ENCODE results near the gene TACR1. TPM values are rescaled to one million over a fixed set of nuclear protein-coding genes. Genes with fewer than 3 reads are reported as not detected.
A peak's percentile ranks its signal among the peaks of the same experiment; 100 is the strongest.
"Not testable (repeated sequence)": the region's sequence is repeated elsewhere in the genome, so short reads cannot be mapped to it uniquely, and the experiment has no call there.

The TACR1 gene
- total and polyA plus RNA-seq, 8 donors = 0.14 to 3.5 (median 0.49) TPM; not detected in 4

GRCh38 chr2:75153221-75153620 is 46.1 kb downstream of the TACR1 start:
- Histone ChIP-seq H3K27ac (peak overlapping the region in 1 of 5 donors; percentile 24), H3K36me3 (no peaks in the 10 kb centered on the region), H3K9me3 (peaks cover 0 to 18% (median 0%) of the 10 kb centered on the region in 4 donors), H3K27me3 (no peaks in the 10 kb centered on the region), H3K4me3 (no peak overlapping the region), H3K4me1 (peaks cover 0 to 12% (median 8%) of the 10 kb centered on the region in 4 donors)
- TF ChIP-seq POLR2AphosphoS5 (IDR thresholded peaks at IDR 0.05) (no peak), CTCF (IDR thresholded peaks at IDR 0.05) (no peak), POLR2A (IDR thresholded peaks at IDR 0.05) (no peak), EP300 (IDR thresholded peaks at IDR 0.05) (no peak)
- 33 to 42% (median 39%) methylated on average over 1 of the region's 1 CpG for WGBS, 5 donors
- intact Hi-C loops (cut with DNase I; ENCODE audit: low total_unique reads) = no loop called here
- DNase-seq = peak in 1 of 2 donors; percentile 51

- 79 to 88% (median 83%) methylated on average over 3 of the region's 3 CpGs for WGBS, 5 donors
- H3K27ac ChIP-seq; H3K4me3 ChIP-seq; H3K27me3 ChIP-seq; intact Hi-C loops (cut with DNase I; ENCODE audit: low total_unique reads); H3K36me3 ChIP-seq; DNase-seq: not testable (repeated sequence)
- Histone ChIP-seq H3K4me1 (peaks cover 0 to 12% (median 8%) of the 10 kb centered on the region in 4 donors), H3K9me3 (peaks cover 0 to 18% (median 0%) of the 10 kb centered on the region in 4 donors)
These were observed 47.1 kb downstream of the TACR1 start for GRCh38 chr2:75152243-75152642.

GRCh38 chr2:75147884-75148283 is 51.4 kb downstream of the TACR1 start:
- intact Hi-C loops (cut with DNase I; ENCODE audit: low total_unique reads); H3K36me3 ChIP-seq; H3K27me3 ChIP-seq; H3K4me3 ChIP-seq; H3K4me1 ChIP-seq; H3K27ac ChIP-seq; DNase-seq: not testable (repeated sequence)
- peaks cover 0 to 18% (median 0%) of the 10 kb centered on the region in 4 donors for H3K9me3 ChIP-seq
- 89 to 94% (median 92%) methylated on average over 6 of the region's 6 CpGs for WGBS, 5 donors

GRCh38 chr2:75146606-75147332 is 52.6 kb downstream of the TACR1 start:
- DNase-seq = no peak
- no peak overlapping the region for H3K4me3 ChIP-seq

GRCh38 chr2:75146221-75146605 is 53.1 kb downstream of the TACR1 start:
- peaks cover 0 to 17% (median 0%) of the 10 kb centered on the region in 4 donors for H3K9me3 ChIP-seq
- 82 to 93% (median 87%) methylated on average over 4 of the region's 4 CpGs for WGBS, 5 donors
- H3K4me1 ChIP-seq; H3K36me3 ChIP-seq; H3K27me3 ChIP-seq; H3K4me3 ChIP-seq; H3K27ac ChIP-seq; DNase-seq; intact Hi-C loops (cut with DNase I; ENCODE audit: low total_unique reads): not testable (repeated sequence)

More at GRCh38 chr2:75146606-75147332, 52.6 kb downstream of the TACR1 start:
- Histone ChIP-seq H3K9me3 (peaks cover 0 to 18% (median 0%) of the 10 kb centered on the region in 4 donors), H3K36me3 (no peaks in the 10 kb centered on the region), H3K27ac (no peak overlapping the region), H3K4me1 (no peaks in the 10 kb centered on the region), H3K27me3 (no peaks in the 10 kb centered on the region)
- intact Hi-C loops (cut with DNase I; ENCODE audit: low total_unique reads) = no loop called here
- WGBS, 5 donors = 67 to 82% (median 74%) methylated on average over 2 of the region's 2 CpGs
- no peak for TF ChIP-seq POLR2AphosphoS5 (IDR thresholded peaks at IDR 0.05)

GRCh38 chr2:75142081-75142480 is 57.2 kb downstream of the TACR1 start:
- no peak for TF ChIP-seq POLR2A (IDR thresholded peaks at IDR 0.05)
- no peak for TF ChIP-seq EP300 (IDR thresholded peaks at IDR 0.05)
- no peak for TF ChIP-seq CTCF (IDR thresholded peaks at IDR 0.05)
- TF ChIP-seq POLR2AphosphoS5 (IDR thresholded peaks at IDR 0.05) = no peak
- H3K9me3 ChIP-seq = no peaks in the 10 kb centered on the region
- WGBS, 5 donors = 33 to 56% (median 39%) methylated on average over 3 of the region's 3 CpGs
- no peak overlapping the region for H3K4me3 ChIP-seq
- H3K27ac ChIP-seq = peak overlapping the region in 1 of 5 donors; percentile 8
- no peaks in the 10 kb centered on the region for H3K4me1 ChIP-seq
- intact Hi-C loops (cut with DNase I; ENCODE audit: low total_unique reads) = no loop called here
- no peaks in the 10 kb centered on the region for H3K36me3 ChIP-seq
- no peak for DNase-seq
- H3K27me3 ChIP-seq = no peaks in the 10 kb centered on the region
